Urinary bladder (tissue), 4 donors: ENCODE data around the gene MAPK4. TPM values are rescaled to one million over a fixed set of nuclear protein-coding genes. Genes with fewer than 3 reads are reported as not detected.

ENCODE experiments used
- DNase-seq: peaks from one replicate; pipeline ENCODE4 v3.0.0-alpha.2; 2015; ENCODE audit errors: extremely low spot score
- H3K27ac ChIP-seq: one replicate; pipeline ENCODE4 v1.5.1; 2013; ENCODE audit warnings: low read depth, mild to moderate bottlenecking, moderate library complexity
- H3K36me3 ChIP-seq: one replicate; pipeline ENCODE4 v1.6.1; 2013; ENCODE audit warnings: mild to moderate bottlenecking, moderate library complexity; ENCODE audit not compliant: insufficient read depth
- H3K4me1 ChIP-seq: one replicate; pipeline ENCODE4 v1.6.1; 2013; ENCODE audit warnings: mild to moderate bottlenecking, moderate library complexity; ENCODE audit not compliant: insufficient read depth
- H3K4me3 ChIP-seq: one replicate; pipeline ENCODE4 v1.5.1; 2013; ENCODE audit warnings: low read depth, low read length
- WGBS: extraction: QIAGEN DNeasy Blood & Tissue Kit; methylation state at CpG from one replicate; pipeline ENCODE4 v1.1.7; 2013; 5-methylcytosine and 5-hydroxymethylcytosine counted together
- polyA plus RNA-seq: library from polyadenylated mRNA; stranded (reverse); fragments of 200-250 nt; gene quantifications from one replicate; pipeline ENCODE4 v1.2.3, GENCODE V29; 2013
- total RNA-seq: library from RNA; depleted of rRNA; stranded (reverse); fragments of >200 nt; gene quantifications from one replicate; pipeline ENCODE4 v1.2.3, GENCODE V29; 2014
- donor health status: healthy with polysubstance abuse.
- donor health status: healthy.

The MAPK4 gene
- total and polyA plus RNA-seq, 2 donors, result 3.6 to 13.8 TPM

DNA sequence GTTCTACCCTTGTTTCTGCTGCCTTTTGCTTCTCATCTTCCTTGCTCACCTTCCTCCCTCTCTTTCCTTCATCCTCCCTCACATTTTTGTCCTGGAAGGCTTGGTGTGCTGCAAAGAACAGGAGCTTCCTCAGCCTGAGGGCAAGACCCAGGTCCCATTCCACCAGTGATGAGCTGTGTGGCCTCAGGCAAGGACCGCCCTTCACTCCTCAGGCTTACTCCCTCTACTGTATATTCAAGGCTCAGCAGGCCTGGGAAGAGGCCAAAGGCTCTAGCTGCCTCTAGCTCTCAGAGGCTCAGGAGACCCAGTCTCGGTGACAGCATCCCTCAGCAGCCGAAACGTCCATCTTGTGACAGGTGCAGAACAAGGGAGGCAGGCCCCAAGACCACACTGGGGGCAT, 162.4 kb downstream of the MAPK4 start:
- no peak overlapping the region for H3K27ac ChIP-seq
- 92% methylated on average over 4 of the region's 4 CpGs for WGBS
- no peaks in the 10 kb centered on the region for H3K36me3 ChIP-seq
- DNase-seq, result no peak
- no peaks in the 10 kb centered on the region for H3K4me1 ChIP-seq
- no peak overlapping the region for H3K4me3 ChIP-seq

DNA sequence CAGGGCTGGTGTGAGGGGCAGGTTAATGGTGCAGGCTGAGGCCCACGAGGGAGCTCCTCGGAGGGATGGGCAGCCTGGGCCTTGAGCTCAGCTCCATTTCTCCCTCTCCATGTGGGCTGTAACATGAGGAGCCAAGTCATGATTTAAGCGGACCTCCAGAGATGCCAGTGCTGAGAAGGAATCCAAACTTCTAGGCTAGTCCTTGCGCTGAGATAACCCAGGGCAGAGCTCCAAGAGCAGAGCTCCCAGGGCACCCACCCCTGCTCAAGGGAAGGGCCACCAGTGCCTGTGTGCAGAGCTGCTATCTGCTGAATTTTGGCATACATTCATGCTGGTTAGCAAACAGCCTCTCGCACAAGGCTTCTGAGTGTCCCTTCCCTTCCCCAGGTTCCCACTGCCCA, 164.9 kb downstream of the MAPK4 start:
- Histone ChIP-seq H3K4me1 (no peaks in the 10 kb centered on the region), H3K36me3 (no peaks in the 10 kb centered on the region), H3K4me3 (no peak overlapping the region), H3K27ac (no peak overlapping the region)
- 42% methylated on average over 5 of the region's 5 CpGs for WGBS
- no peak for DNase-seq

DNA sequence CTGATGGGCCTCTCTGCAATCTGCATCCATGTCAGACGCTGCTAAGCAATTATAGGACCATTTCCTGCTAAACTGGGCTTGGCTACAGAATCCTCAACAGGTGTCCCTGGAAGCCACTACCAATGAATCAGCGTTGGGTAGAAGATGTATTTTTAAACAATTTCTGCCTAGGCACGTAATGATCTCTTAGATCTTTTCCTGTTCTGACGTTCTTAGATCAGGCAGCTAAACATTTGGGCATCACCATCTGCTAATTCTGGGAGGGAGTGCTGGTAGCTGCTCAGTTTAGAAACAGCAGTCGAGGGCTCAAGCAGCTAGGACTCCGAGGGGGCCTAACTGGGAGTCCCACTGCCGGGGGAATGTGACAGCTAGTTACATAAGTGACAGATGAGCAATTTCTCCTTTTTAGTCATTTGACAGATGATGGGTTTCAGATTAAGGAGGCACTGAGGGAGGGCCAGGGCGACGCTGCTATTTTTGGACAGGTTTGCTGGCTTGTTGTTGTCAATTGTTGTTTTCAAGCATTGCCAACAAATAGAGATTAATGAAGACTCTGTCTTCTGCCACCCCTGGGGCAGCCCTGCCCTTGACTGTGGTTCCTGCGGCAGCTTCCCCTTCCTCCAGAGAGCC, 167.2 kb downstream of the MAPK4 start:
- H3K27ac ChIP-seq, result no peak overlapping the region

DNA sequence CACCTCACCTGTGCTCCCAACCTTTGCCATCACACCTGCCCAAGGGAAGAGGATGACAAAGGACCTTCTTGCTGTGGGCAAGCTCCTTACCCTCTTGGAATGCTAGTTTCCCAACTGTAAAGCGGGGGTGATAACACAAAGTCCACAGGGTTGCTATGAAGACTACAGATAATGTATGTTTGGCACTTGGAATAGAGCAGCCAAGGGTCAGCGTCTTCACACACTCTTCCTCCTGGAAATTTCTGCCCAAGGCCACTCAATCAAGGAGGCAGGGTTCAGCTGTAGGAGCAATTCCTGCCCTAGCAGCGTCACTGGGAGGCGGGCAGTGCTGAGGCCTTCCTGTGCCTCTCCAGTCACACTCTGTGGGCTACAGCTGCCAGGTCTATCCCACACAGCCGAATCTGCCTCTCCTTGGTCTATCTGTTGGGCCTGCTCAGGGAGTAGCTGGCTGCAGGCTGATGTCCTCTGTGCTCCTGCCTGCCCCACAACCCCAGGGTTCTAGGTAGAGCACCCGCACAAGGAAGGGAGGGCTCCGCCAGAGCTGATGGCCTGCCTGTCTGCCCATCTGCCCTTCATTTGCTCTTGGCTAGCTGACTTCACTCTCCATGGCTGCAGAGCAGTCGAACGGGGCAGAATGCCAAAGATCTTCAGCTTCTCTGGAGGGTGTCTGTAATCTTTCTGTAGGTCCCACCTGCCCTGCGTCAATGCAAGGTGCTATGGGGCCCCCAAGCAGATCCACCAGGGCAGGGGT, 168.0 kb downstream of the MAPK4 start:
- no peak for DNase-seq
- Histone ChIP-seq H3K27ac (no peak overlapping the region), H3K36me3 (no peaks in the 10 kb centered on the region), H3K4me1 (no peaks in the 10 kb centered on the region), H3K4me3 (no peak overlapping the region)
- WGBS, result 79% methylated on average over 10 of the region's 10 CpGs

More for the DNA sequence above, 167.2 kb downstream of the MAPK4 start:
- WGBS, result 63% methylated on average over 10 of the region's 10 CpGs
- no peaks in the 10 kb centered on the region for H3K36me3 ChIP-seq
- no peak for DNase-seq
- no peaks in the 10 kb centered on the region for H3K4me1 ChIP-seq
- no peak overlapping the region for H3K4me3 ChIP-seq

DNA sequence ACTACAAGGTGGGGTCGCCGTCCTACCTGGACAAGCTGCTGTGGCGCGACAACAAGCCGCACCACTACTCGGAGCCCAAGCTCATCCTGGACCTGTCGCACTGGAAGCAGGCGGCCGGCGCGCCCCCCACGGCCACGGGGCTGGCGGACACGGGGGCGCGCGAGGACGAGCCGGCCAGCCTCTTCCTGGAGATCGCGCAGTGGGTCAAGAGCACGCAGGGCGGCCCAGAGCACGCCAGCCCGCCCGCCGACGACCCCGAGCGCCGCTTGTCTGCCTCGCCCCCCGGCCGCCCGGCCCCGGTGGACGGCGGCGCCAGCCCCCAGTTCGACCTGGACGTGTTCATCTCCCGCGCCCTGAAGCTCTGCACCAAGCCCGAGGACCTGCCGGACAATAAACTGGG, 169.5 kb downstream of the MAPK4 start:
- DNase-seq, result no peak
- no peaks in the 10 kb centered on the region for H3K4me1 ChIP-seq
- no peaks in the 10 kb centered on the region for H3K36me3 ChIP-seq
- H3K27ac ChIP-seq, result no peak overlapping the region
- H3K4me3 ChIP-seq, result no peak overlapping the region
- WGBS, result 87% methylated on average over 46 of the region's 46 CpGs

DNA sequence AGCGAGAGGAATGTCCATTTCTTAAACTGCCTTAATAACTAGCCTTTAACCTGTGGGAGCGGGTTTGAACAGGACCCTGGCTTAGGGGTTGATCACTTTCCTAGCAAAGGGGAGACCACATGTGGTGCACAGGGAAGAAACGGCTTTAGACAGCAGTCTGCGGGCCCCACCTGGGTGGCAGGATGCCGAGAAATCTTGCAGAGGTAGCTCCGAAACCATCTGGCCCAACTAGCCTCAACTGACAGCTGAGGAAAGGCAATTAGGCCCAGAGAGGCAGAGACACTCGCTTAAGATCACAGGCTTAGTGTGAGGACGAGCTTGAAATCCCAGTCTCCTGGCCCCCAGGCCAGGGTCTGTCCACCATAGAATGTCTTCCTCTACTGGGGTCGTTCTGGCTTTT, 170.1 kb downstream of the MAPK4 start:
- Histone ChIP-seq H3K4me1 (no peaks in the 10 kb centered on the region), H3K36me3 (no peaks in the 10 kb centered on the region), H3K27ac (no peak overlapping the region), H3K4me3 (no peak overlapping the region)
- 91% methylated on average over 9 of the region's 9 CpGs for WGBS
- DNase-seq, result no peak

DNA sequence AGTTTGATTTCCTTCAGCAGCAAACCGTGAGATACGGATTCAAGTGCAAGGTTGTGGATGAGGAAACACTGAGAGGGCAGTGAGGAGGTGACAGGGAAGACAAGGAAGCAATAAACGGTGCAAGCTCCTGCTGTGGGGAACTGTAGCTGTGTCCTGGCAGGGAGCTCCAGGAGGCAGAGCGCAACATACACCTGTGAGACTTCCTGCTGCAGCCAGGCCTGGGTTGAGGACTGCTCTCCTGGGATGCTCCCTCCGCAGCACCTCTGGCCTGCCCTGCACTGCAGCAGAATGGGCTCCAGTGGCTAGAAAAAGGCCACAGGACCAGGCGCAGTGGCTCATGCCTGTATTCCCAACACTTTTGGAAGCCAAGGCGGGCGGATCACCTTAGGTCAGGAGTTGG, 174.5 kb downstream of the MAPK4 start:
- Histone ChIP-seq H3K27ac (no peak overlapping the region), H3K4me3 (no peak overlapping the region), H3K36me3 (no peaks in the 10 kb centered on the region), H3K4me1 (no peaks in the 10 kb centered on the region)
- WGBS, result 74% methylated on average over 8 of the region's 8 CpGs
- DNase-seq, result no peak

DNA sequence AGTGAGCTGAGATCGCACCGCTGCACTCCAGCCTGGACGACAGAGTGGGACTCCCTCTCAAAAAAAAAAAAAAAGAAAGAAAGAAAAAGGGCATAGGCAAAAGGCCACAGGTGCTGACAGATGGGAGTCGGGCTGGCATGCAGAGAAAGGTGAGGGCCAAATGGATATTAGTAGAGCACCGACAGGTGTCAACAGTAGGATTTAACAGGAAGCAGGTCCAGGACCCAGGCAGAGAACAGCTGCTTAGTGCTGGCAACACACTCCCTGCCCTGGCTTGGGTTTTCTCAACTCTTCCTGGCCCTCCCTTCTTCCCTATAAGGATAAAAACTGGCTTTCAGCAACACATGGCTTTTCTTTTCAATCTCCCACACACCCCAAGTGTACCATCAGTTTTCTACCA, 175.0 kb downstream of the MAPK4 start:
- H3K4me3 ChIP-seq, result no peak overlapping the region
- no peak for DNase-seq
- no peak overlapping the region for H3K27ac ChIP-seq
- WGBS, result 85% methylated on average over 5 of the region's 5 CpGs
- H3K36me3 ChIP-seq, result no peaks in the 10 kb centered on the region
- no peaks in the 10 kb centered on the region for H3K4me1 ChIP-seq

DNA sequence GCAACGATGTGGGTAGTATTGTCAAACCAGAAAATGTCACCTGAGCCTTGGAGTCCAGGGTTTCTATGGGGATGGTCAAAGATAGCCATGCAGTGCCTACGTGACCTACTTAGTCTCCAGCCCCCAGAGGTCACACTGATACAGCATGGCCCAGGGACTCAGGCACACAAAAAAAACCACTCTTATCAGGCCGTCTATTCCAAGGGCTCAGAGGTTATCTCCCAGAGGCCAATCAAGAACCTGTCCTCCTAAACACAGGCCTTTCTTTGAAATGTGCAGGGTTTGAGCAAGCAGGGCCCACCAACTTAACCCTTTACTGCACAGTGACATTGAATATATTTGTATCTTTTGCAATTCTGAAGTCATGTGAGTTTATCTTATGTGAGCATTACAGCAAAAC, 177.2 kb downstream of the MAPK4 start:
- no peaks in the 10 kb centered on the region for H3K36me3 ChIP-seq
- H3K4me1 ChIP-seq, result no peaks in the 10 kb centered on the region
- WGBS, result 58% methylated on average over 3 of the region's 3 CpGs
- no peak overlapping the region for H3K4me3 ChIP-seq
- no peak for DNase-seq
- no peak overlapping the region for H3K27ac ChIP-seq

DNA sequence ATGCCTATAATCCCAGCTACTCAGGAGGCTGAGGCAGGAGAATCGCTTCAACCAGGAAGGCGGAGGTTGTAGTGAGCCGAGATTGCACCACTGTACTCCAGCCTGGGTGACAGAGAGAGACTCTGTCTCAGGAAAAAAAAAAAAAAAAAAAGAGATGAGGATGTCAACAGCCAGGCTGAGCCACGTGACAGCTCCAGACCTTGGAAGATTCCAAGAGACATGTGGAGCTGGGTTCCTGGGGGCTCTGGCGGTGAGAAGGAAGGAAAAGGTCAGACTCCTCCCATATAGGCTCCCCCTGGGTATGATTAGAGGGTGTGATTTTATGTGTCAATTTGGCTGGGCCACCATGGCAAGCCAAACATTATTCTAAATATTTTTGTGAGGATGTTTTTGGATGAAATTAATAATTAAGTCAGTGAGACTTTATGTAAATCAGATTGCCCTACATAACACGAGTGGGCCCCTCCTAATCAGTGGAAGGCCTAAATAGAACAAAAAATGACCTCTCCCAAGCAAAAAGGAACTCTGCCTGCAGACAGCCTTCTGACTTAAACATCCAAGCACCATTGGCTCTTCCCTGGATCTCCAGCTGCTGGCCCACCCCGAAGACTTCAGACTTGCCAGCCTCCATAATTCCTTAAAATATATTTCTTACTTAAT, 178.3 kb downstream of the MAPK4 start:
- H3K27ac ChIP-seq, result no peak overlapping the region
- no peak for DNase-seq
- H3K4me1 ChIP-seq, result no peaks in the 10 kb centered on the region
- H3K4me3 ChIP-seq, result no peak overlapping the region
- H3K36me3 ChIP-seq, result no peaks in the 10 kb centered on the region
- WGBS, result 79% methylated on average over 7 of the region's 7 CpGs

DNA sequence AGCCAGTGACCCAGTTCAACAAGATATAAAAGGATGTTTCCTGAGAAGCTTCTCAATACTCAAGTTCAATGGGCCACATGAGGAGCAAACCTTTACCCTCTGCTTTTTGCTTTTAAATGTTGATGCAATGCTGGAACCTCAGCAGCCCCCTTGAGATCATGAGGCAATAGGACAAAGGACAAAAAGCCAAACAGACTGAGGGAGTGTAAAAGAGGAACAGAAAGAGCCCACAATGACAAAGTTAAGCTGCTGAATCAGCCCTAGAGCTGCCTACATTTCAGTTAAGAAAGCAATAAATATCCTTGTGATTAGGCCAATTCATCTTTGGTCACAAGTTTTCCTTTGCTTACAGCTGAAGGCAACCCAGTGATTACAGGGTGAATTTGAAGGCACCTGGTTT, 183.1 kb downstream of the MAPK4 start:
- Histone ChIP-seq H3K27ac (no peak overlapping the region), H3K4me1 (no peaks in the 10 kb centered on the region), H3K4me3 (no peak overlapping the region), H3K36me3 (no peaks in the 10 kb centered on the region)
- DNase-seq, result no peak

DNA sequence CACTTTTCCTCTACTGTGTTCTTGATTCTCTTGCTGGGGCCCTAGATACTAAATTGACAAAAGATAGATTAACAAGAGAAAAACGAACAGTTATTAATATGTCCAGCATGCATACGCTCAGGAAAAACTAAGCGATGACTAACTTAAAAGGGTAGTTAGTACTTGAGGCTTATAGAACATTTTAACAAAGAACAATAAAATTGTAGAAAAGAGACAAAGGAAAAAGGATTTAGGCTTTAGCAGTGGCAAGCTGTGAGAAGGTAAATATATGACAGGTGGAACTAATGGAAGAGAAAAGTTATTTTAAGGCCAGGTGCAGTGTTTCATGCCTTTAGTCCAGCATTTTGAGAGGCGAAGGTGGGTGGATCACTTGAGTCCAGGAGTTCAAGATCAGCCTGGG, 184.4 kb downstream of the MAPK4 start:
- no peaks in the 10 kb centered on the region for H3K4me1 ChIP-seq
- WGBS, result 91% methylated on average over 4 of the region's 4 CpGs
- no peak overlapping the region for H3K4me3 ChIP-seq
- H3K36me3 ChIP-seq, result no peaks in the 10 kb centered on the region
- DNase-seq, result no peak
- H3K27ac ChIP-seq, result no peak overlapping the region

DNA sequence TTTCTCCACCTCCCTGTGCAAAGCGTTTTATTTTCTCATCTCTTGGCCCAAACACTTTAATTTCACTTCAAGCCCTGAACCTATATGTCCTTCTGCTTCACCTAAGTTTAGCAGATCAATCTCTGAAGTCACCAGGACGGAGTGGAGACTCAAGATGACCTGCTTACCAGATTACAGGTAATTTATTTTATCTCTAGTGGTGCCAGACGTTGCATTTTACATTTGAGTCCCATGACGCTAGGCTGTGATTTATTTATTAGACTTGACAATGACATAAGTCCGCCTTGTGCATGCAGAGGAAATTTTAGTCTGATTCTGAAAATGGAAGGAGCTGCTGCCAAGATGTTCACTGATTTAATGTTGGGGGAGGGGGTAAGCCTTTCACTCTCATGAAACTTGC, 186.1 kb downstream of the MAPK4 start:
- WGBS, result 51% methylated on average over 5 of the region's 5 CpGs
- Histone ChIP-seq H3K27ac (no peak overlapping the region), H3K36me3 (no peaks in the 10 kb centered on the region), H3K4me1 (no peaks in the 10 kb centered on the region), H3K4me3 (no peak overlapping the region)
- DNase-seq, result no peak

DNA sequence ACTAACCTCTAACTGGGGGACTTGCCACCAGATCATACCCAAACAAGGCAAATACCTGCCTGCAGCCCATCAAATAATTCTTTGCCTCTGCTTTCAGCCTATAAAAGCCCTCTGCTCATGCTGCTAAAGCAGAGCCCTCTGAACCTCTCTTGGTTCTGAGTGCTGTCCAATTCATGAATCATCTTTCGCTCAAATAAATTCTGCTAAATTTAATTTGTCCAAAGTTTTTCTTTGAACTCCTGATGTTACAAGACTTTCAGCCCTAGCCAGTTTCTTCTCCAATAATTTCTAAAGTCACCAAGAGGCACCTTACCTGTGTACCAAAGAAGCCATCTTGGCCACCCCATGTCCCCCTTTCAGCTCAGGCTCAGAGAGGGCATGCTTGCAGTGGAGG, 188.0 kb downstream of the MAPK4 start:
- 47% methylated on average over 1 of the region's 1 CpG for WGBS
- Histone ChIP-seq H3K4me1 (no peaks in the 10 kb centered on the region), H3K27ac (no peak overlapping the region), H3K4me3 (no peak overlapping the region), H3K36me3 (no peaks in the 10 kb centered on the region)
- DNase-seq, result no peak
